ENCODE results near the gene CLDN16. TPM values are rescaled to one million over a fixed set of nuclear protein-coding genes. Genes with fewer than 3 reads are reported as not detected.

Gene CLDN16
- total RNA-seq, 1 experiment from 2014 or later, result not detected

DNA sequence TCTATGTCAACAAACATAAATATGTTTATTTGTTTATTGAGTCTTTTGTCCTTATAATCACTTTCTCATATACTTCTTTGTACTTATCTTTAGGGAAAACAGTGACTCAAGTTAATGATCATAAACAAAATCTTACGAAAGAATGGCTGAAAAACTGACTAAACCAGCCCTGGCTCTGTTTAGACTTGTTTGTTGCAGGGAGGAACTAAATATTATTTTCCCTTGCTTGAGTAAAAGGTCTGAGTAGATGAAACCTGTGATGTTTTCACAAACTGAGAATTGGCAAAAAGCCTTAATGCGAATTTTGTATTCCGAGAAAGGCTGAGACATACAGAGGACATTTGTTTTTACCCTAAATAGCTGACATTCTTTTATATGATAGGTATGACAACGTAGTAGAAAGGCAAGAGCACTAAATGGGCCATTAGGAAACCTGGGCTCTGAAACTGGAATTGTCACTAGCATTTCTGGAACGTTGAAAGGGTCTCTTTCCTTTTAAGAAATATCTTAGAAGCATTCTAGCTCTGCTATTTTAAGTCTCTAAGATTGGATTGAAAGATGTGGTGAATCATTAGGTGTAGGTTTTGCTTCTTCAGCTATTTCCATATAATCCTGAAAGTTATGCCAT is 18.2 kb upstream of the CLDN16 start:
- H2AFZ ChIP-seq (ENCODE audit: low read depth, low read length, poor library complexity, severe bottlenecking), result no peak overlapping the region
- H3K27me3 ChIP-seq (ENCODE audit: insufficient read depth, low read length), result no peaks in the 10 kb centered on the region
- no peaks in the 10 kb centered on the region for H3K9me2 ChIP-seq (ENCODE audit: insufficient read depth)
- H3K9me3 ChIP-seq (ENCODE audit: control insufficient read depth in 1 of 2, insufficient read depth in 1 of 2, low read depth in 1 of 2, low read length in 2 of 2), result no peaks in the 10 kb centered on the region
- H3K36me3 ChIP-seq (ENCODE audit: control insufficient read depth in 1 of 2, insufficient read depth in 2 of 2, low read length in 2 of 2), result no peaks in the 10 kb centered on the region
- TF ChIP-seq ZNF274 (IDR thresholded peaks at IDR 0.05; ENCODE audit: low read depth, low read length), result no peak
- DNase-seq (ENCODE audit: low read depth, low spot score) (no peak), ATAC-seq (no peak)
- no peak overlapping the region for H3K9ac ChIP-seq (ENCODE audit: low read length)
- no peaks in the 10 kb centered on the region for H3K79me2 ChIP-seq (ENCODE audit: insufficient read depth, low read length)
- no peak overlapping the region for H3K4me3 ChIP-seq (replicated peaks in 1 of 2; ENCODE audit: low read depth in 1 of 2, low read length in 2 of 2)
- no peaks in the 10 kb centered on the region for H3K4me1 ChIP-seq (ENCODE audit: control insufficient read depth in 1 of 2, insufficient read depth in 2 of 2, low read length in 2 of 2)
- no peak overlapping the region for H3K4me2 ChIP-seq (ENCODE audit: low read length)
- no TSS peak for BruUV-seq (replicated peaks)
- no peak overlapping the region for H3K27ac ChIP-seq (ENCODE audit: low read depth, low read length)
- CTCF ChIA-PET, result interaction anchor here (0.9 kb wide), 1 partner anchor 14 kb away, joined by 5 read pairs; no protein-coding TSS in a partner anchor
- intact Hi-C loops (cut with micrococcal nuclease), result no loop called here
- POLR2A ChIA-PET, result no interaction called here
- RAD21 ChIA-PET (ENCODE audit: low non-redundant PET in 1 of 2, low total read pairs in 2 of 2, uncharacterized antibody in 2 of 2, unreplicated experiment in 2 of 2), result no interaction called here
- H4K20me1 ChIP-seq (ENCODE audit: insufficient read depth), result no peaks in the 10 kb centered on the region

DNA sequence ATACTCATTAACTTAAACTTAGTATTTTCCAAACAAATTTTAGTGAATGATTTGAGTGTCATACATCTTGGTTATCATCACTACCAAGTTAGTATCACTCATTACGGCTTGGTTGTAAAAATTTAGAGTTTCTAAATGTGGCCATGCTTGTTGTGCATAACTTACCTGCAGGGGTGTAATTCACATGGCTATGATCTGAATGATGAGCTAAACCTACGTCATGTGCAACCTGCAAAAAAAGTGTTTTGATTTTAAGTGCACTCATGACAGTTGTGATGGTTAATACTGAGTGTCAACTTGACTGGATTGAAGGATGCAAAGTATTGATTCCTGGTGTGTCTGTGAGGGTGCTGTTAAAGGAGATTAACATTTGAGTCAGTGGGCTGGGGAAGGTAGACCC is 17.6 kb upstream of the CLDN16 start:
- no TSS peak for BruUV-seq (replicated peaks)
- intact Hi-C loops (cut with micrococcal nuclease), result no loop called here

More for the DNA sequence above, 17.6 kb upstream of the CLDN16 start:
- no peaks in the 10 kb centered on the region for H3K9me2 ChIP-seq (ENCODE audit: insufficient read depth)
- H3K9ac ChIP-seq (ENCODE audit: low read length), result no peak overlapping the region
- H2AFZ ChIP-seq (ENCODE audit: low read depth, low read length, poor library complexity, severe bottlenecking), result no peak overlapping the region
- H3K4me3 ChIP-seq (replicated peaks in 1 of 2; ENCODE audit: low read depth in 1 of 2, low read length in 2 of 2), result no peak overlapping the region
- no peaks in the 10 kb centered on the region for H3K79me2 ChIP-seq (ENCODE audit: insufficient read depth, low read length)
- H3K27ac ChIP-seq (ENCODE audit: low read depth, low read length), result no peak overlapping the region
- DNase-seq (ENCODE audit: low read depth, low spot score) (no peak), ATAC-seq (no peak)
- H4K20me1 ChIP-seq (ENCODE audit: insufficient read depth), result no peaks in the 10 kb centered on the region
- no peaks in the 10 kb centered on the region for H3K9me3 ChIP-seq (ENCODE audit: control insufficient read depth in 1 of 2, insufficient read depth in 1 of 2, low read depth in 1 of 2, low read length in 2 of 2)
- POLR2A ChIA-PET, result no interaction called here
- CTCF ChIA-PET, result interaction anchor here (0.9 kb wide), 1 partner anchor 14 kb away, joined by 5 read pairs; no protein-coding TSS in a partner anchor
- H3K4me2 ChIP-seq (ENCODE audit: low read length), result no peak overlapping the region
- H3K4me1 ChIP-seq (ENCODE audit: control insufficient read depth in 1 of 2, insufficient read depth in 2 of 2, low read length in 2 of 2), result no peaks in the 10 kb centered on the region
- H3K36me3 ChIP-seq (ENCODE audit: control insufficient read depth in 1 of 2, insufficient read depth in 2 of 2, low read length in 2 of 2), result no peaks in the 10 kb centered on the region
- RAD21 ChIA-PET (ENCODE audit: low non-redundant PET in 1 of 2, low total read pairs in 2 of 2, uncharacterized antibody in 2 of 2, unreplicated experiment in 2 of 2), result no interaction called here
- H3K27me3 ChIP-seq (ENCODE audit: insufficient read depth, low read length), result no peaks in the 10 kb centered on the region
- TF ChIP-seq CEBPB (IDR thresholded peaks at IDR 0.05; ENCODE audit: low read depth) (no peak), SRF (IDR thresholded peaks at IDR 0.05; ENCODE audit: low read depth) (no peak), ZNF274 (IDR thresholded peaks at IDR 0.05; ENCODE audit: low read depth, low read length) (no peak), EZH2phosphoT487 (IDR thresholded peaks at IDR 0.05; ENCODE audit: borderline replicate concordance) (no peak), POLR2A (IDR thresholded peaks at IDR 0.05; ENCODE audit: borderline replicate concordance, extremely low read depth, insufficient read depth, insufficient read length) (no peak), SIN3A (IDR thresholded peaks at IDR 0.05; ENCODE audit: low read depth) (no peak), EGR1 (IDR thresholded peaks at IDR 0.05; ENCODE audit: low read depth) (no peak), POLR2AphosphoS5 (IDR thresholded peaks at IDR 0.05; ENCODE audit: low read depth, low read length) (no peak), RAD21 (IDR thresholded peaks at IDR 0.05; ENCODE audit: low read depth) (no peak), CBX3 (IDR thresholded peaks at IDR 0.05; ENCODE audit: low read depth) (no peak), SP1 (IDR thresholded peaks at IDR 0.05; ENCODE audit: low read depth) (no peak), YY1 (IDR thresholded peaks at IDR 0.05; ENCODE audit: extremely low read depth, insufficient replicate concordance, low read depth, low read length) (no peak)
- TF ChIP-seq, protein P1, sequence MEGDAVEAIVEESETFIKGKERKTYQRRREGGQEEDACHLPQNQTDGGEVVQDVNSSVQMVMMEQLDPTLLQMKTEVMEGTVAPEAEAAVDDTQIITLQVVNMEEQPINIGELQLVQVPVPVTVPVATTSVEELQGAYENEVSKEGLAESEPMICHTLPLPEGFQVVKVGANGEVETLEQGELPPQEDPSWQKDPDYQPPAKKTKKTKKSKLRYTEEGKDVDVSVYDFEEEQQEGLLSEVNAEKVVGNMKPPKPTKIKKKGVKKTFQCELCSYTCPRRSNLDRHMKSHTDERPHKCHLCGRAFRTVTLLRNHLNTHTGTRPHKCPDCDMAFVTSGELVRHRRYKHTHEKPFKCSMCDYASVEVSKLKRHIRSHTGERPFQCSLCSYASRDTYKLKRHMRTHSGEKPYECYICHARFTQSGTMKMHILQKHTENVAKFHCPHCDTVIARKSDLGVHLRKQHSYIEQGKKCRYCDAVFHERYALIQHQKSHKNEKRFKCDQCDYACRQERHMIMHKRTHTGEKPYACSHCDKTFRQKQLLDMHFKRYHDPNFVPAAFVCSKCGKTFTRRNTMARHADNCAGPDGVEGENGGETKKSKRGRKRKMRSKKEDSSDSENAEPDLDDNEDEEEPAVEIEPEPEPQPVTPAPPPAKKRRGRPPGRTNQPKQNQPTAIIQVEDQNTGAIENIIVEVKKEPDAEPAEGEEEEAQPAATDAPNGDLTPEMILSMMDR (IDR thresholded peaks at IDR 0.05 in 2 of 3, conservative IDR thresholded peaks at IDR 0.05 in 1 of 3; ENCODE audit: borderline replicate concordance in 1 of 3, insufficient read depth in 1 of 3, low read depth in 2 of 3, low read length in 2 of 3), result no peak
- TF ChIP-seq, protein P2, sequence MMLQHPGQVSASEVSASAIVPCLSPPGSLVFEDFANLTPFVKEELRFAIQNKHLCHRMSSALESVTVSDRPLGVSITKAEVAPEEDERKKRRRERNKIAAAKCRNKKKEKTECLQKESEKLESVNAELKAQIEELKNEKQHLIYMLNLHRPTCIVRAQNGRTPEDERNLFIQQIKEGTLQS (IDR thresholded peaks at IDR 0.05), result no peak

All from HCT116 (cell line).